HG02623 (cell line): ENCODE data around the gene LHFPL2.
"Not testable (repeated sequence)": the region's sequence is repeated elsewhere in the genome, so short reads cannot be mapped to it uniquely, and the experiment has no call there.

Source experiments
- ATAC-seq: cut with Tn5 transposase; IDR thresholded peaks from one replicate; pipeline ENCODE4 v1.9.1; 2021; ENCODE audit warnings: moderate library complexity; ENCODE audit not compliant: unreplicated experiment

The LHFPL2 gene, protein sequence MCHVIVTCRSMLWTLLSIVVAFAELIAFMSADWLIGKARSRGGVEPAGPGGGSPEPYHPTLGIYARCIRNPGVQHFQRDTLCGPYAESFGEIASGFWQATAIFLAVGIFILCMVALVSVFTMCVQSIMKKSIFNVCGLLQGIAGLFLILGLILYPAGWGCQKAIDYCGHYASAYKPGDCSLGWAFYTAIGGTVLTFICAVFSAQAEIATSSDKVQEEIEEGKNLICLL

DNA sequence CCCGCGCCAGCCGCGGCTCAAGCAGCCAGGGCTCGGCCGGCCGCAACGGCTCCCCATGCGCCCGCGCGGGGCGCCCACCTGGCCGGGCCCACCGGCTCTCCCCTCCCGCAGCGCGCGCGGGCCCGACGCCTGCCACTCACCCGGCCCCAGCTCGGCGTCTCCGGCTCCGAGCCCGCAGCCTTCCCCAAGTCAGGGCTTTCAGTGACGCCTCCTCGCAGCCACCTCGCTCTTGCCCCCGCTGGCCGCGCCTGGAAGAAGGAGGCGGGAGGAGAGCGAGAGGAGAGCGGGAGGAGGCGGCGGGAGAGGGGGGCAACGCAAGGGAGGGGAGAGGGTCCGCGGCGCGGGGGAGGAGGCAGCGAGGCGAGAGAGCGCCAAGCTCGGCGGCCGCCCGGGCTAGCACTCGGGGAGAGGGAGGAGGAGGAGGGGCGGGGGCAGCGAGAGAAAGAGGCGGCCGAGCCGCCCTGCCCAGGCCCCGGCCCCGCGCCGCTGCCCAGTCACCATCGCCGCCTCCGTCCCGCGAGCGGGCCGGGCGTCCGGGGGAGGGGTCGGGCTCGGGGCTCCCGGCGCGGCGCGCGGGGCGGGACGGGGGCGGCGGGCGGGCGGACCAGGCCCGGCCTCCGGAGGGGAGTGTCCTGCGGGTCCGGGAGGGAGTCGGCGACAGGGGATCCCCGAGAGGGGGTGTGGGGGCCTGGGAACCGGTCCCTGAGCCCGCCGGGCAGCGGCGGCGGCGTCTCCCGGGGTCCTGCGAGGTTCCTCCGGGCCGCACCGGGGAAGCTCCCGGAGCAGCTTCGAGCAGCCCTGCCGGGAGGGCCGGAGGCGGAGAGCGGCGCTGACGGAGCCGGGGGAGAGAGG lies at the start of gene LHFPL2:
Gene LHFPL2, minus strand, starts transcription at position 414 of the 852 bp plus-strand sequence. CDS start 138,559 bp downstream, outside the sequence.
- ATAC-seq = peak; percentile 54

- ATAC-seq = no peak
Observed at GRCh38 chr5:78696637-78697036, 48.1 kb upstream of the LHFPL2 start.

DNA sequence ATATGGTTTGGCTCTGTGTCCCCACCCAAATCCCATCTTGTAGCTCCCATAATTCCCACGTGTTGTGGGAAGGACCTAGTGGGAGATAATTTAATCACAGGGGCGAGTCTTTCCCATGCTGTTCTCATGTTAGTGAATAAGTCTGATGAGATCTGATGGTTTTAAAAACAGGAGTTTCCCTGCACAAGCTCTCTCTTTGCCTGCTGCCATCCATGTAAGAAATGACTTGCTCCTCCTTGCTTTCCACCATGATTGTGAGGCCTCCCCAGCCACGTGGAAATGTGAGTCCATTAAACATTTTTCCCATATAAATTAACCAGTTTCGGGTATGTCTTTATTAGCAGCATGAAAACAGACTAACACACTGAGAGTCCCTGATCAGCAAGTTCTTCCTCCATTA lies 47.5 kb upstream of the LHFPL2 start:
- not testable (repeated sequence) for ATAC-seq

DNA sequence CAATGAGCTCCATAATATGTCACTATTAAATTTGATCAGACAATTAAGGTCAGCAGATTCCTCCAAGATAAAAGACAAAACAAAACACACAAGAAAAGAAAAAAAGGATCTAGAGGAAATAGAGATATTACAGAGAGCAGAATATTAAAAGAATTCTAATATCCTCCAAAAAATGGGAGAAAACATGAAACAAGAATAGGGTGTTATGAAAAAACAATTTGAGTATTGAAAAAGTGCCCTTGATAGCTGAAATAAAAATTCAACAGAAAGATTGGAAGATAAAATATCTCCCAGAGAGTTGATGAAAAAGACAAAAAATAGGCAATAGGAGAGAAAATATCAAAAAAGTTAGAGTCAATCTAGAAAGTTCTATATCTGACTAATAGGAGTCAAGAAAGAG lies 44.8 kb upstream of the LHFPL2 start:
- ATAC-seq = no peak

GRCh38 chr5:78691084-78691960 lies 42.8 kb upstream of the LHFPL2 start:
- no peak for ATAC-seq

- ATAC-seq = no peak
Observed at GRCh38 chr5:78690253-78690972, 41.8 kb upstream of the LHFPL2 start.

GRCh38 chr5:78689540-78690252 lies 41.1 kb upstream of the LHFPL2 start:
- no peak for ATAC-seq

GRCh38 chr5:78687514-78687913 lies 38.9 kb upstream of the LHFPL2 start:
- ATAC-seq = not testable (repeated sequence)

- ATAC-seq = not testable (repeated sequence)
Observed at GRCh38 chr5:78683905-78684304, 35.3 kb upstream of the LHFPL2 start.

- ATAC-seq = no peak
Observed at GRCh38 chr5:78679905-78680304, 31.3 kb upstream of the LHFPL2 start.

DNA sequence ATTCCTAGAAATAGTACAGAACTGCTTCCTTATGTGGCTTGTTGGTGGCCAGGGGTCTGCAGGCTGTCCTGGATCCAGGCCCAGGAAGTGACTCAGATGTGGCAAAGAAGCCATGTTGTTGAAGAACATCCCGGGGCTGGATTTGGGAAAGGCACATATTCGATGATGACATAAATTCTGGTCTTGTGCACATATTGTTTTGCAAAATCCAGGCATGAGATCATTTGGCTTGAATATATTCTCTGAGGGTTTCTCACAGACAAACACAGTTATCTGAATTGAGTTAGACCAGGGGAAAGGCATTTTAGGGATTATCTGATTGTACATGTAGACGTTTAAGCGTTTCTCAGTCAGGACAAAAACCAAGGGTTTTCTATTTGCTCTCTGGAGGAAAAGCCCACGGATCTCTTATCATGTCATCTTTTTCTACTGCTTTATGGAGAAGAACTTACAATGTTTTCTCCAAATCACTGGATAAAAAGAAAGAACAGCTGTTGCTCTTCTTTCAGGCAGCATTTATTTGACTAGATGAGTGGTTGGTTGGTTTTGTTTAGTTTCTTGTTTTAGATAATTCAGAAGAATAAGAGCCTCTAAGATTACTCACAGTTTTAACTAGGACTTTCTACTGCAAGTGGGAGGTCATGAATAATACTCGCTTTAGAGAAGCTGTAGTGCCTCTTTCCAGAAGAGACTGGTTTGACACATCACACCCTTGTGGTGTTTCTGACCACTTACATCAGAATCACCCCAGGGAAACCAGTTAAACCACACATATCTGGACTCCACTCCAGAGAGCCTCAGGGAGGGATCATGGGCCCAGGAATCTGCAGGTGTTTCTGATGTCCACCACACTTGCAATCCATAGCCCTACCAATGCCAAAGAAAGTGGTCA lies 29.5 kb upstream of the LHFPL2 start:
- peak; percentile 79 for ATAC-seq

DNA sequence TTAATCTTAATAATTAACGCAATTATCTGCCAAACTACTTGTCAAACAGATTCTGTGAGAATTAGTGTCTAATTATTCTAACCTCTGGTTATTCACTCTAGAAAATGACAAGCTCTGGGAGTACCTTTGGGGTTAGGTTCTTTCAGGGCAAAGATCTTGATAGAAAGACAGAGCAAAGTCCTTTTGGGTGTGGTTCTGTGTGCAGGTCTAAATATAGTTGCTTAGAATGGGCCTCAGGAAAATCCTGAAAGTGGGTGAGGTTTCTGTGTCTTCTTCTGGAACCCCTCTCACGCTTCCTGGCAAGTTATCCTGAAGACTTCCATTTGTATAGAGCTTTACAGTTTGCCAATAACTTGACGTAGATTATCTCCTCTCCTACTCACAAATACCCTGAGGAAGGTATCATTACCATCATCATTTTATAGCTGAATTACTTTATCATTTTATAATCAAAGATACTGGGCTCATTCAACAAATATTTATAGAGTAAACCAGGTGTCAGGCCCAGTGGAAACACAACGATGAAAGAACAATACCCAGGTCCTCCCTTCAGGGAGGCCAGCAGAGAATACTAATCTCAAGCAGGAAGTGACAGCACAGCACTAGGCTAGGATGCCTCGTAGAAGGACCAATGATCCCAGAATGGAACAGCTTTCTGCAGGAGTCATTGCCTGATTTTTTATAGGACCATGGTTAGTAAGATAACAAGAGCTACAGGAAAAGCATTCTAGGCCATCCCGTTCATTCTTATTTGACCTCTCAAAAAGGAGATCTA lies 27.6 kb upstream of the LHFPL2 start:
- no peak for ATAC-seq

- ATAC-seq = not testable (repeated sequence)
Observed at GRCh38 chr5:78673827-78674226, 25.3 kb upstream of the LHFPL2 start.

GRCh38 chr5:78672154-78672553 lies 23.6 kb upstream of the LHFPL2 start:
- ATAC-seq = no peak

DNA sequence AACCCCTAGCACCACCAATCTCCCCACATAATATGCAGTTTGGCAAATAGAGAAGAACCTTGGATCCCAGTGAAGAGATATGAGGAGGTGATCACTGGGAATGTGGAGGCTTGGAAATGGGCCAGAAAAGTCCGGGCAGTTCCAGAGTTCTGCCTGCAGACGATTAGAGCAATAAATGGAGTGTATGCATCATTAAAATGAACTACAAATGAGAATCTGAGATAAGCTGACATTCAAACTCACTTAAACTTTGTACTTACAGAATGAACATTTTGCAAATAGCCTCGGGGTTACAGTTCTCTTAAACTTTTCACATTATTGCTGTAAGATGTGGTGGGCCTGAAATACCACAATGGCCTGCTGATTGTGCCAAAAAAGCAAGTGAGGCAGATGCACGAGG lies 23.0 kb upstream of the LHFPL2 start:
- ATAC-seq = no peak

GRCh38 chr5:78670701-78671269 lies 22.2 kb upstream of the LHFPL2 start:
- no peak for ATAC-seq

DNA sequence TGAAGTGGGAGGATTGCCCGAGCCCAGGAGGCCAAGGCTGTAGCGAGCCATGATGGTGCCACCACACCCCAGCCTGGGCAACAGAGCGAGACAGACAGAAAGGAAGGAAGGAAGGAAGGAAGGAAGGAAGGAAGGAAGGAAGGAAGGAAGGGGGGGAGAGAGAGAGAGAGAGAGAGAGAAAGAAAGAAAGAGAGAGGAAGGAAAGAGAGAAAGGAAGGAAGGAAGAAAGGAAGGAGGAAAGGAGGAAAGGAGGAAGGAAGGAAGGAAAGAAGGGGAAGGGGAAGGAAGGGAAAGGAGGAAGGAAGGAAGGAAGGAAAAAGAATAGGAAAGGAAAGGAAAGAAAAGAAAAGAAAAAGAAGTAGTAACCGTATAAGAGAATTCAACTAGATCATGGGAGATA lies 20.8 kb upstream of the LHFPL2 start:
- no peak for ATAC-seq
